ENCODE measurements around the gene OPCML.

DNA sequence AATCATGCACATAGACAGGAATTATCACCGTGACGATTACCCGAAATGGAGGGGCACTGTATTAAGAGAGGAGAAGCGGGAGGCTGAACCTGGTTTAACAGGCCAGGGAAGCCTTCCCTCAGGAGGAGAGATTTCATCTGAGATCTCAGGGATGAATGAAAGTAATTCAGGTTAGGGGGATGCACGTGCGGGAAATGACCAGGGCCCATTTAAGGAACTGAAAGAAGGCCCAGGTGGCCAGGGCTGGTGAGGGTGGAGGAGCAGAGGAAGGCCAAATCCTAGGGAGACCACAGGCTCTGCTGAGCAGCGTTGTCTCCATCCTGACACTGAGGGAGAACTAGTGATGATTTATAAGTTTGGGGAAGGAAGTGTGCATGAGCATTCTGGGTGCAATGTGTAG, 16.3 kb upstream of the OPCML start:
- TF ChIP-seq, protein P1, sequence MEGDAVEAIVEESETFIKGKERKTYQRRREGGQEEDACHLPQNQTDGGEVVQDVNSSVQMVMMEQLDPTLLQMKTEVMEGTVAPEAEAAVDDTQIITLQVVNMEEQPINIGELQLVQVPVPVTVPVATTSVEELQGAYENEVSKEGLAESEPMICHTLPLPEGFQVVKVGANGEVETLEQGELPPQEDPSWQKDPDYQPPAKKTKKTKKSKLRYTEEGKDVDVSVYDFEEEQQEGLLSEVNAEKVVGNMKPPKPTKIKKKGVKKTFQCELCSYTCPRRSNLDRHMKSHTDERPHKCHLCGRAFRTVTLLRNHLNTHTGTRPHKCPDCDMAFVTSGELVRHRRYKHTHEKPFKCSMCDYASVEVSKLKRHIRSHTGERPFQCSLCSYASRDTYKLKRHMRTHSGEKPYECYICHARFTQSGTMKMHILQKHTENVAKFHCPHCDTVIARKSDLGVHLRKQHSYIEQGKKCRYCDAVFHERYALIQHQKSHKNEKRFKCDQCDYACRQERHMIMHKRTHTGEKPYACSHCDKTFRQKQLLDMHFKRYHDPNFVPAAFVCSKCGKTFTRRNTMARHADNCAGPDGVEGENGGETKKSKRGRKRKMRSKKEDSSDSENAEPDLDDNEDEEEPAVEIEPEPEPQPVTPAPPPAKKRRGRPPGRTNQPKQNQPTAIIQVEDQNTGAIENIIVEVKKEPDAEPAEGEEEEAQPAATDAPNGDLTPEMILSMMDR (conservative IDR thresholded peaks at IDR 0.05; ENCODE audit: low read depth in 2 of 2) = no peak
- TF ChIP-seq POLR2AphosphoS5 (IDR thresholded peaks at IDR 0.05; ENCODE audit: low read depth) = no peak

All from GM23338 (cell line).